H1 (cell line): Measurements from ENCODE around the gene OSR1. TPM values are rescaled to one million over a fixed set of nuclear protein-coding genes. Genes with fewer than 3 reads are reported as not detected.

Experiments used
- CTCF ChIA-PET: fragments of 300-600 bp; sonication (Branson Sonifier 250); formaldehyde crosslinking; loops from one replicate; lab custom pipeline; 2021; ENCODE audit not compliant: partially characterized antibody; lab: Charles Lee
- POLR2A ChIA-PET: fragments of 300-600 bp; sonication (Branson Sonifier 250); formaldehyde crosslinking; loops from one replicate; lab custom pipeline; 2021; ENCODE audit warnings: inconsistent platforms; ENCODE audit not compliant: partially characterized antibody; lab: Charles Lee
- DNase-seq, 2 experiments: peaks; one replicate each; pipeline versions ENCODE4 v3.0.0 to v3.0.0-alpha.2; 2010 to 2022; ENCODE audit warnings: low spot score in 2 of 2, low read depth in 1 of 2, mixed read lengths in 1 of 2
- FAIRE-seq: peaks from 2 replicates; lab custom pipeline; 2011; peaks lifted over from hg19 to GRCh38; lab: Jason Lieb, UNC
- H2AFZ ChIP-seq: 2 replicates; pipeline ENCODE4 v1.8.1; 2012; ENCODE audit warnings: low read length, inconsistent platforms
- H2AK5ac ChIP-seq: 2 replicates; pipeline ENCODE4 v1.6.1; 2013; ENCODE audit warnings: low read depth, low read length
- H2BK120ac ChIP-seq: replicated peaks from 2 replicates; pipeline ENCODE3; 2013; ENCODE audit warnings: low read depth, low read length, inconsistent platforms
- H2BK12ac ChIP-seq: 2 replicates; pipeline ENCODE4 v1.6.1; 2013; ENCODE audit warnings: low read depth, low read length
- H2BK15ac ChIP-seq: 2 replicates; pipeline ENCODE4 v1.6.1; 2013; ENCODE audit warnings: low read length
- H2BK20ac ChIP-seq: 2 replicates; pipeline ENCODE4 v1.6.1; 2013; ENCODE audit warnings: low read length
- H2BK5ac ChIP-seq: 2 replicates; pipeline ENCODE4 v1.6.1; 2013; ENCODE audit warnings: low read depth, low read length
- H3K14ac ChIP-seq: 2 replicates; pipeline ENCODE4 v1.6.1; 2013; ENCODE audit warnings: inconsistent platforms; ENCODE audit not compliant: insufficient read length
- H3K18ac ChIP-seq: 2 replicates; pipeline ENCODE4 v1.6.1; 2013; ENCODE audit warnings: low read length; ENCODE audit errors: extremely low read depth
- H3K23ac ChIP-seq: 2 replicates; pipeline ENCODE4 v1.6.1; 2013; ENCODE audit warnings: inconsistent platforms; ENCODE audit not compliant: insufficient read length
- H3K23me2 ChIP-seq: 2 replicates; pipeline ENCODE4 v1.6.1; 2013; ENCODE audit warnings: low read depth, low read length
- H3K27ac ChIP-seq: 2 replicates; pipeline ENCODE4 v1.6.1; 2011; ENCODE audit warnings: low read depth, low read length, inconsistent platforms
- H3K27me3 ChIP-seq, 4 experiments: replicated peaks in 1 of 4; 1 replicate in 1 of 4; 2 replicates in 3 of 4; pipeline versions ENCODE4 v1.6.1 to v1.8.1; 2011 to 2013; ENCODE audit warnings: low read length in 3 of 4, mild to moderate bottlenecking in 3 of 4, inconsistent platforms in 2 of 4, mixed read lengths in 2 of 4, moderate library complexity in 1 of 4; ENCODE audit not compliant: control insufficient read depth in 3 of 4, insufficient read depth in 3 of 4; ENCODE audit errors: extremely low read depth in 1 of 4
- H3K36me3 ChIP-seq, 4 experiments: 2 replicates each; pipeline versions ENCODE4 v1.6.1 to v1.8.1; 2011 to 2013; ENCODE audit warnings: mild to moderate bottlenecking in 4 of 4, low read length in 3 of 4, moderate library complexity in 2 of 4, control low read depth in 1 of 4, inconsistent platforms in 1 of 4; ENCODE audit not compliant: insufficient read depth in 4 of 4, control insufficient read depth in 2 of 4
- H3K4ac ChIP-seq: replicated peaks from 2 replicates; pipeline ENCODE3; 2013; ENCODE audit warnings: low read length, low read depth, mixed read lengths, inconsistent platforms; ENCODE audit not compliant: insufficient read length
- H3K4me1 ChIP-seq, 4 experiments: replicated peaks in 1 of 4; 1 replicate in 1 of 4; 2 replicates in 3 of 4; pipeline versions ENCODE4 v1.6.1 to v1.8.1; 2011 to 2013; ENCODE audit warnings: low read length in 3 of 4, inconsistent platforms in 2 of 4, mixed read lengths in 1 of 4; ENCODE audit not compliant: insufficient read depth in 4 of 4, control insufficient read depth in 3 of 4
- H3K4me2 ChIP-seq, 2 experiments: 2 replicates each; pipeline versions ENCODE4 v1.6.1 to v1.8.1; 2011 to 2013; ENCODE audit warnings: low read depth in 2 of 2, low read length in 2 of 2, control low read depth in 1 of 2, inconsistent platforms in 1 of 2, mild to moderate bottlenecking in 1 of 2; ENCODE audit not compliant: insufficient read depth in 1 of 2
- H3K4me3 ChIP-seq, 4 experiments: fragments of 200-600, 300-600 bp in 1 of 4; sonication (generic), shearing (Covaris generic), sonication (Bioruptor Twin) in 1 of 4; 2 replicates each; pipeline versions ENCODE4 v1.5.1 to v1.8.1; 2011 to 2016; ENCODE audit warnings: low read length in 4 of 4, low read depth in 3 of 4, control low read depth in 2 of 4, inconsistent platforms in 2 of 4, mild to moderate bottlenecking in 2 of 4, mixed read lengths in 1 of 4, moderate library complexity in 1 of 4; ENCODE audit not compliant: insufficient read depth in 2 of 4; ENCODE audit errors: extremely low read depth in 1 of 4
- H3K56ac ChIP-seq: replicated peaks from 2 replicates; pipeline ENCODE3; 2013; ENCODE audit warnings: low read depth, mild to moderate bottlenecking, mixed read lengths, low read length, inconsistent platforms; ENCODE audit not compliant: insufficient read length
- H3K79me1 ChIP-seq: 2 replicates; pipeline ENCODE4 v1.6.1; 2013; ENCODE audit warnings: low read depth, low read length, control low read depth
- H3K79me2 ChIP-seq, 2 experiments: 2 replicates each; pipeline versions ENCODE4 v1.6.1 to v1.8.1; 2012 to 2013; ENCODE audit warnings: low read length in 2 of 2, mild to moderate bottlenecking in 2 of 2, inconsistent platforms in 1 of 2; ENCODE audit not compliant: insufficient read depth in 2 of 2, control insufficient read depth in 1 of 2
- H3K9ac ChIP-seq, 4 experiments: replicated peaks in 1 of 4; 1 replicate in 1 of 4; 2 replicates in 3 of 4; pipeline versions ENCODE4 v1.6.1 to v1.8.1; 2011 to 2013; ENCODE audit warnings: low read depth in 3 of 4, low read length in 3 of 4, control low read depth in 2 of 4, mild to moderate bottlenecking in 2 of 4, moderate library complexity in 2 of 4, inconsistent platforms in 1 of 4; ENCODE audit errors: extremely low read depth in 1 of 4
- H3K9me3 ChIP-seq, 2 experiments: 2 replicates each; pipeline versions ENCODE4 v1.6.1 to v1.8.1; 2012 to 2013; ENCODE audit warnings: mild to moderate bottlenecking in 2 of 2, moderate library complexity in 2 of 2, control low read depth in 1 of 2, inconsistent platforms in 1 of 2, low read depth in 1 of 2, low read length in 1 of 2, mixed read lengths in 1 of 2; ENCODE audit not compliant: insufficient read depth in 2 of 2
- H4K20me1 ChIP-seq, 2 experiments: replicated peaks in 1 of 2; 2 replicates each; pipeline versions ENCODE3 to v1.8.1; 2011 to 2013; ENCODE audit warnings: inconsistent platforms in 2 of 2, low read length in 2 of 2, mild to moderate bottlenecking in 1 of 2; ENCODE audit not compliant: insufficient read depth in 2 of 2, control insufficient read depth in 1 of 2
- H4K5ac ChIP-seq: 2 replicates; pipeline ENCODE4 v1.6.1; 2013; ENCODE audit warnings: low read length, low read depth, mixed read lengths, inconsistent platforms; ENCODE audit not compliant: insufficient read length
- H4K8ac ChIP-seq: 2 replicates; pipeline ENCODE4 v1.8.0; 2013; ENCODE audit warnings: mild to moderate bottlenecking, moderate library complexity, low read length, inconsistent platforms; ENCODE audit not compliant: insufficient read depth; ENCODE audit errors: extremely low read depth
- H4K91ac ChIP-seq: replicated peaks from 2 replicates; pipeline ENCODE3; 2013; ENCODE audit warnings: low read length, mixed read lengths, inconsistent platforms; ENCODE audit not compliant: insufficient read length
- ASH2L ChIP-seq: fragments of 200-600, 300-600 bp; sonication (generic); IDR thresholded peaks from one replicate; pipeline ENCODE4 v1.7.1; 2017; ENCODE audit warnings: low read length
- BRCA1 ChIP-seq: IDR thresholded peaks from 2 replicates; pipeline ENCODE4 v1.6.1; 2012; ENCODE audit warnings: low read depth, low read length, improper control_type of control experiment
- CBX5 ChIP-seq: fragments of 300-800, 300-1000 bp; sonication (generic); IDR thresholded peaks from 2 replicates; pipeline ENCODE4 v1.7.1; 2016; ENCODE audit warnings: antibody characterized with exemption, low read length, low read depth
- CTBP2 ChIP-seq: IDR thresholded peaks from 2 replicates; pipeline ENCODE4 v1.7.0; 2011; ENCODE audit warnings: borderline replicate concordance, mild to moderate bottlenecking, moderate library complexity, mixed read lengths, low read length; ENCODE audit not compliant: insufficient read depth, insufficient read length
- E2F6 ChIP-seq: IDR thresholded peaks from 2 replicates; pipeline ENCODE4 v1.6.1; 2012; ENCODE audit warnings: inconsistent platforms
- FOSL1 ChIP-seq: IDR thresholded peaks from 2 replicates; pipeline ENCODE4 v1.6.1; 2011; ENCODE audit warnings: mild to moderate bottlenecking, low read depth, low read length, moderate library complexity; ENCODE audit not compliant: insufficient read depth
- HDAC6 ChIP-seq: IDR thresholded peaks from one replicate; pipeline ENCODE4 v1.7.1; 2012; ENCODE audit warnings: low read depth, mild to moderate bottlenecking, inconsistent platforms, low read length, moderate library complexity
- JUN ChIP-seq: IDR thresholded peaks from 2 replicates; pipeline ENCODE4 v1.6.1; 2011; ENCODE audit warnings: low read depth, mild to moderate bottlenecking, improper control_type of control experiment, low read length
- JUND ChIP-seq: IDR thresholded peaks from 2 replicates; pipeline ENCODE4 v1.6.1; 2011; ENCODE audit warnings: mild to moderate bottlenecking, improper control_type of control experiment, low read length
- NANOG ChIP-seq: IDR thresholded peaks from 2 replicates; pipeline ENCODE4 v1.6.1; 2011; ENCODE audit warnings: low read length, low read depth, mild to moderate bottlenecking, inconsistent platforms; ENCODE audit not compliant: insufficient read depth, poor library complexity, severe bottlenecking
- PHF8 ChIP-seq: fragments of 200-600 bp; sonication (generic); conservative IDR thresholded peaks from 2 replicates; pipeline ENCODE4 v1.7.1; 2012; ENCODE audit warnings: low read depth, mild to moderate bottlenecking, inconsistent platforms, low read length, moderate library complexity
- POLR2A ChIP-seq, 2 experiments: IDR thresholded peaks; 1 replicate in 1 of 2; 2 replicates in 1 of 2; pipeline ENCODE4 v1.6.1; 2011; ENCODE audit warnings: low read depth in 2 of 2, low read length in 2 of 2, mild to moderate bottlenecking in 2 of 2; ENCODE audit errors: control extremely low read depth in 1 of 2
- SIN3A ChIP-seq, 2 experiments: IDR thresholded peaks in 1 of 2; conservative IDR thresholded peaks in 1 of 2; 2 replicates each; pipeline ENCODE4 v1.6.1; 2011 to 2012; ENCODE audit warnings: low read length in 2 of 2, improper control_type of control experiment in 1 of 2, low read depth in 1 of 2, mild to moderate bottlenecking in 1 of 2
- TAF1 ChIP-seq: IDR thresholded peaks from 2 replicates; pipeline ENCODE4 v1.6.1; 2011; ENCODE audit warnings: mild to moderate bottlenecking, low read depth, low read length
- ZNF274 ChIP-seq: IDR thresholded peaks from 2 replicates; pipeline ENCODE4 v1.7.0; 2012; ENCODE audit warnings: low read length, borderline replicate concordance; ENCODE audit errors: extremely low read depth
- WGBS, 2 experiments: shearing (Covaris generic) in 1 of 2; methylation state at CpG; one replicate each; pipeline versions ENCODE4 v1.1.6 to v1.1.7; 2013 to 2015; ENCODE audit warnings: low lambda C conversion rate in 2 of 2, mixed read lengths in 2 of 2, inconsistent platforms in 1 of 2, low coverage in 1 of 2, missing lambda C conversion rate in 1 of 2; ENCODE audit not compliant: insufficient replicate concordance in 2 of 2, insufficient coverage in 1 of 2, insufficient read length in 1 of 2; ENCODE audit errors: extremely low coverage in 1 of 2, missing lambda C conversion rate in 1 of 2; 5-methylcytosine and 5-hydroxymethylcytosine counted together
- polyA plus RNA-seq, 7 experiments: library from polyadenylated mRNA; depleted of rRNA in 3 of 7; stranded (reverse) in 5 of 7; unstranded in 2 of 7; fragments of >200 nt in 5 of 7; fragments of 200-250 nt in 2 of 7; gene quantifications; 1 replicate in 5 of 7; 2 replicates in 1 of 7; 4 replicates in 1 of 7; pipeline versions ENCODE4 v1.2.1 to v1.2.3, GENCODE V29; 2011 to 2013; ENCODE audit warnings: missing spikeins in 2 of 7, mixed read lengths in 2 of 7
- total RNA-seq: library from RNA; stranded (reverse); fragmentation: NEBNext Ultra II Directional; extraction: Animal tissue kit (Norgen Biotek cat#: 25700); gene quantifications from 2 replicates; pipeline ENCODE4 v1.2.1, GENCODE V29; 2021

The OSR1 gene
- total and polyA plus RNA-seq, 2 of the 8 experiments (the other 6 are each of a cell fraction or from before 2014, with no cell fraction given) = 0.05 to 0.22 TPM

- no peak for FAIRE-seq
- no peak overlapping the region for H3K4me2 ChIP-seq
- no peak overlapping the region for H3K23ac ChIP-seq
- no peak overlapping the region for H3K4ac ChIP-seq
- no peak overlapping the region for H4K8ac ChIP-seq
- no peaks in the 10 kb centered on the region for H3K23me2 ChIP-seq
- no peak overlapping the region for H3K9ac ChIP-seq
- no peak overlapping the region for H2BK12ac ChIP-seq
- no peak overlapping the region for H2BK20ac ChIP-seq
- CTCF ChIA-PET = no interaction called here
- H3K36me3 ChIP-seq = no peaks in the 10 kb centered on the region
- no peaks in the 10 kb centered on the region for H3K4me1 ChIP-seq
- peaks cover 5 to 11% of the 10 kb centered on the region in 2 experiments; a peak in 2 of 4 replicates for H3K9me3 ChIP-seq
- H4K5ac ChIP-seq = no peak overlapping the region
- no peak overlapping the region for H3K18ac ChIP-seq
- no peak overlapping the region for H2BK5ac ChIP-seq
- no peak overlapping the region for H3K14ac ChIP-seq
- H3K27ac ChIP-seq = no peak overlapping the region
- WGBS, 2 experiments = 83% methylated on average over 4 of the region's 4 CpGs; no CpG with 5 or more reads in 1 of the 2 experiments
- H2BK15ac ChIP-seq = no peak overlapping the region
- POLR2A ChIA-PET = no interaction called here
- no peak overlapping the region for H3K56ac ChIP-seq
- no peak overlapping the region for H2AFZ ChIP-seq
- H2BK120ac ChIP-seq = no peak overlapping the region
- H4K91ac ChIP-seq = no peak overlapping the region
- H3K4me3 ChIP-seq = no peak overlapping the region
- no peaks in the 10 kb centered on the region for H4K20me1 ChIP-seq
- no peaks in the 10 kb centered on the region for H3K27me3 ChIP-seq
- no peak for DNase-seq
- no peaks in the 10 kb centered on the region for H3K79me1 ChIP-seq
- H3K79me2 ChIP-seq = no peaks in the 10 kb centered on the region
- H2AK5ac ChIP-seq = no peak overlapping the region
- TF ChIP-seq JUND = no peak
- TF ChIP-seq TAF1 = no peak
- TF ChIP-seq JUN = no peak
- TF ChIP-seq ASH2L = no peak
- no peak for TF ChIP-seq ZNF274
- no peak for TF ChIP-seq POLR2A (IDR thresholded peaks at IDR 0.05; ENCODE audit: control extremely low read depth in 1 of 2, low read depth in 2 of 2, low read length in 2 of 2)
- no peak for TF ChIP-seq HDAC6
- TF ChIP-seq NANOG = no peak
- TF ChIP-seq E2F6 = no peak
- TF ChIP-seq CBX5 = no peak
- TF ChIP-seq CTBP2 = no peak
- no peak for TF ChIP-seq PHF8
- TF ChIP-seq BRCA1 = no peak
- TF ChIP-seq FOSL1 = no peak
- no peak for TF ChIP-seq SIN3A (conservative IDR thresholded peaks at IDR 0.05 in 1 of 2, IDR thresholded peaks at IDR 0.05 in 1 of 2; ENCODE audit: low read depth in 1 of 2, low read length in 2 of 2)
These were observed 33.8 kb upstream of the OSR1 start for GRCh38 chr2:19392191-19392590.
